GM21423 (cell line): ENCODE measurements around the gene RNASE2.
"Not testable (repeated sequence)": the region's sequence is repeated elsewhere in the genome, so short reads cannot be mapped to it uniquely, and the experiment has no call there.

ENCODE experiments used
- ATAC-seq: cut with Tn5 transposase; IDR thresholded peaks from one replicate; pipeline ENCODE4 v1.9.1; 2021; ENCODE audit warnings: mild to moderate bottlenecking, moderate library complexity; ENCODE audit not compliant: unreplicated experiment

Gene RNASE2

GRCh38 chr14:20980906-20981305 is 25.6 kb downstream of the RNASE2 start:
- ATAC-seq, result no peak

GRCh38 chr14:20982646-20983369 is 27.5 kb downstream of the RNASE2 start:
- ATAC-seq, result no peak

GRCh38 chr14:20985650-20986049 is 30.4 kb downstream of the RNASE2 start:
- not testable (repeated sequence) for ATAC-seq

GRCh38 chr14:20986811-20987210 is 31.5 kb downstream of the RNASE2 start:
- ATAC-seq, result no peak

GRCh38 chr14:20988717-20989470 is 33.6 kb downstream of the RNASE2 start:
- no peak for ATAC-seq

GRCh38 chr14:20989471-20989786 is 34.1 kb downstream of the RNASE2 start:
- ATAC-seq, result no peak

GRCh38 chr14:20989787-20990600 is 34.7 kb downstream of the RNASE2 start, which contains the start of gene METTL17:
METTL17 (plus strand) TSS chr14:20989980; CDS start chr14:20990003, 23 bp downstream.
- ATAC-seq, result peak; percentile 95

- no peak for ATAC-seq
Measured at GRCh38 chr14:20996521-20996920, 41.2 kb downstream of the RNASE2 start.

- no peak for ATAC-seq
Measured at GRCh38 chr14:20997115-20997514, 41.8 kb downstream of the RNASE2 start.

- ATAC-seq, result no peak
Measured at GRCh38 chr14:20997564-20997963, 42.3 kb downstream of the RNASE2 start.

- ATAC-seq, result no peak
Measured at GRCh38 chr14:20998139-20998538, 42.9 kb downstream of the RNASE2 start.

- no peak for ATAC-seq
Measured at GRCh38 chr14:20998674-20999366, 43.5 kb downstream of the RNASE2 start, which contains the start of gene SLC39A2. SLC39A2 (plus strand) TSS chr14:20999293; CDS start chr14:20999447, 154 bp downstream.

- no peak for ATAC-seq
Measured at GRCh38 chr14:20999591-20999990, 44.3 kb downstream of the RNASE2 start.

- no peak for ATAC-seq
Measured at GRCh38 chr14:21001218-21001617, 45.9 kb downstream of the RNASE2 start.

GRCh38 chr14:21003788-21004346 is 48.6 kb downstream of the RNASE2 start:
- ATAC-seq, result no peak
